Measurements from ENCODE around the gene STAG2. TPM values are rescaled to one million over a fixed set of nuclear protein-coding genes. Genes with fewer than 3 reads are reported as not detected.
A peak's percentile ranks its signal among the peaks of the same experiment; 100 is the strongest.

The STAG2 gene
- total and polyA plus RNA-seq, 2 donors (not counting 1 experiment from before 2014, with no cell fraction given) = 56.6 to 96.4 TPM

- Histone ChIP-seq H3K4me3 (replicated peaks in 1 of 4; ENCODE audit: control extremely low read depth in 1 of 4, insufficient read depth in 1 of 4, low read depth in 3 of 4, low read length in 4 of 4) (no peak overlapping the region), H3K9me3 (ENCODE audit: control insufficient read depth, insufficient read depth, low read depth, low read length) (no peaks in the 10 kb centered on the region), H3K27me3 (ENCODE audit: control insufficient read depth, insufficient read depth, low read length) (no peaks in the 10 kb centered on the region), H2AFZ (ENCODE audit: low read length) (no peak overlapping the region), H3K36me3 (ENCODE audit: control insufficient read depth, insufficient read depth, low read length) (no peaks in the 10 kb centered on the region), H3K27ac (ENCODE audit: insufficient read depth, low read length) (no peak overlapping the region), H3K4me1 (ENCODE audit: control insufficient read depth, extremely low read depth, insufficient read depth, low read length) (no peaks in the 10 kb centered on the region), H3K9ac (ENCODE audit: insufficient read depth, low read length) (no peak overlapping the region), H3K79me2 (ENCODE audit: control insufficient read depth, insufficient read depth, low read length) (peaks cover 73% of the 10 kb centered on the region), H3K4me2 (ENCODE audit: extremely low read depth, insufficient read depth, low read length) (no peak overlapping the region), H4K20me1 (ENCODE audit: control insufficient read depth, extremely low read depth, insufficient read depth, low read length) (no peaks in the 10 kb centered on the region)
- peak in 1 of 2 donors; percentile 82 for DNase-seq (ENCODE audit: low read depth in 2 of 2)
- TF ChIP-seq CTCF (conservative IDR thresholded peaks at IDR 0.05 in 1 of 2, IDR thresholded peaks at IDR 0.05 in 1 of 2; ENCODE audit: low read depth in 1 of 2, low read length in 2 of 2) = no peak
- no peak for TF ChIP-seq EZH2 (IDR thresholded peaks at IDR 0.05; ENCODE audit: low read length, missing control alignments)
Measured at GRCh38 chrX:123975180-123975579, 13.7 kb downstream of the STAG2 start.

- no peaks in the 10 kb centered on the region for H3K27me3 ChIP-seq (ENCODE audit: control insufficient read depth, insufficient read depth, low read length)
- peak; percentile 11 to 13 for TF ChIP-seq CTCF (conservative IDR thresholded peaks at IDR 0.05 in 1 of 2, IDR thresholded peaks at IDR 0.05 in 1 of 2; ENCODE audit: low read depth in 1 of 2, low read length in 2 of 2)
- no peak for TF ChIP-seq EZH2 (IDR thresholded peaks at IDR 0.05; ENCODE audit: low read length, missing control alignments)
- H4K20me1 ChIP-seq (ENCODE audit: control insufficient read depth, extremely low read depth, insufficient read depth, low read length) = no peaks in the 10 kb centered on the region
- no peak overlapping the region for H3K4me3 ChIP-seq (replicated peaks in 1 of 4; ENCODE audit: control extremely low read depth in 1 of 4, insufficient read depth in 1 of 4, low read depth in 3 of 4, low read length in 4 of 4)
- no peak overlapping the region for H3K9ac ChIP-seq (ENCODE audit: insufficient read depth, low read length)
- H2AFZ ChIP-seq (ENCODE audit: low read length) = no peak overlapping the region
- no peak overlapping the region for H3K27ac ChIP-seq (ENCODE audit: insufficient read depth, low read length)
- H3K4me2 ChIP-seq (ENCODE audit: extremely low read depth, insufficient read depth, low read length) = no peak overlapping the region
- H3K79me2 ChIP-seq (ENCODE audit: control insufficient read depth, insufficient read depth, low read length) = peaks cover 72% of the 10 kb centered on the region
- H3K4me1 ChIP-seq (ENCODE audit: control insufficient read depth, extremely low read depth, insufficient read depth, low read length) = no peaks in the 10 kb centered on the region
- peak; percentile 30 to 68 for DNase-seq (ENCODE audit: low read depth in 2 of 2)
- no peaks in the 10 kb centered on the region for H3K9me3 ChIP-seq (ENCODE audit: control insufficient read depth, insufficient read depth, low read depth, low read length)
- no peaks in the 10 kb centered on the region for H3K36me3 ChIP-seq (ENCODE audit: control insufficient read depth, insufficient read depth, low read length)
Measured at GRCh38 chrX:123976706-123977316, 15.3 kb downstream of the STAG2 start.

GRCh38 chrX:123983240-123983639, 21.7 kb downstream of the STAG2 start:
- Histone ChIP-seq H3K4me3 (replicated peaks in 1 of 4; ENCODE audit: control extremely low read depth in 1 of 4, insufficient read depth in 1 of 4, low read depth in 3 of 4, low read length in 4 of 4) (no peak overlapping the region), H4K20me1 (ENCODE audit: control insufficient read depth, extremely low read depth, insufficient read depth, low read length) (no peaks in the 10 kb centered on the region), H2AFZ (ENCODE audit: low read length) (no peak overlapping the region), H3K36me3 (ENCODE audit: control insufficient read depth, insufficient read depth, low read length) (no peaks in the 10 kb centered on the region), H3K4me1 (ENCODE audit: control insufficient read depth, extremely low read depth, insufficient read depth, low read length) (no peaks in the 10 kb centered on the region), H3K79me2 (ENCODE audit: control insufficient read depth, insufficient read depth, low read length) (peaks cover 81% of the 10 kb centered on the region), H3K27ac (ENCODE audit: insufficient read depth, low read length) (no peak overlapping the region), H3K4me2 (ENCODE audit: extremely low read depth, insufficient read depth, low read length) (no peak overlapping the region), H3K9me3 (ENCODE audit: control insufficient read depth, insufficient read depth, low read depth, low read length) (no peaks in the 10 kb centered on the region), H3K27me3 (ENCODE audit: control insufficient read depth, insufficient read depth, low read length) (no peaks in the 10 kb centered on the region), H3K9ac (ENCODE audit: insufficient read depth, low read length) (no peak overlapping the region)
- TF ChIP-seq EZH2 (IDR thresholded peaks at IDR 0.05; ENCODE audit: low read length, missing control alignments) (no peak), CTCF (conservative IDR thresholded peaks at IDR 0.05 in 1 of 2, IDR thresholded peaks at IDR 0.05 in 1 of 2; ENCODE audit: low read depth in 1 of 2, low read length in 2 of 2) (no peak)
- no peak for DNase-seq (ENCODE audit: low read depth in 2 of 2)

All from fibroblast of lung (primary cell).